DMS114 treated with DMSO at 0.1 percent for 48 hours (cell line): ENCODE measurements around the gene FAM90A26.
"Not testable (repeated sequence)": the region's sequence is repeated elsewhere in the genome, so short reads cannot be mapped to it uniquely, and the experiment has no call there.

Source experiments
- DNase-seq: peaks from one replicate; lab custom pipeline; 2025; ENCODE audit not compliant: unreplicated experiment; lab: John Stamatoyannopoulos, UW

The FAM90A26 gene, protein sequence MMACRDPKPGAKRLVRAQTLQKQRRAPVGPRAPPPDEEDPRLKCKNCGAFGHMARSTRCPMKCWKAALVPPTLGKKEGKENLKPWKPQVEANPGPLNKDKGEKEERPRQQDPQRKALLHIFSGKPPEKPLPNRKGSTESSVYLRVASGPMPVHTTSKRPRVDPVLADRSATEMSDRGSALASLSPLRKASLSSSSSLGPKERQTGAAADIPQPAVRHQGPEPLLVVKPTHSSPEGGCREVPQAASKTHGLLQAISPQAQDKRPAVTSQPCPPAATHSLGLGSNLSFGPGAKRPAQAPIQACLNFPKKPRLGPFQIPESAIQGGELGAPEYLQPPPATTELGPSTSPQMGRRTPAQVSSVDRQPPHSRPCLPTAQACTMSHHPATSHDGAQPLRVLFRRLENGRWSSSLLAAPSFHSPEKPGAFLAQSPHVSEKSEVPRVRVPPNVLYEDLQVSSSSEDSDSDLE

DNA sequence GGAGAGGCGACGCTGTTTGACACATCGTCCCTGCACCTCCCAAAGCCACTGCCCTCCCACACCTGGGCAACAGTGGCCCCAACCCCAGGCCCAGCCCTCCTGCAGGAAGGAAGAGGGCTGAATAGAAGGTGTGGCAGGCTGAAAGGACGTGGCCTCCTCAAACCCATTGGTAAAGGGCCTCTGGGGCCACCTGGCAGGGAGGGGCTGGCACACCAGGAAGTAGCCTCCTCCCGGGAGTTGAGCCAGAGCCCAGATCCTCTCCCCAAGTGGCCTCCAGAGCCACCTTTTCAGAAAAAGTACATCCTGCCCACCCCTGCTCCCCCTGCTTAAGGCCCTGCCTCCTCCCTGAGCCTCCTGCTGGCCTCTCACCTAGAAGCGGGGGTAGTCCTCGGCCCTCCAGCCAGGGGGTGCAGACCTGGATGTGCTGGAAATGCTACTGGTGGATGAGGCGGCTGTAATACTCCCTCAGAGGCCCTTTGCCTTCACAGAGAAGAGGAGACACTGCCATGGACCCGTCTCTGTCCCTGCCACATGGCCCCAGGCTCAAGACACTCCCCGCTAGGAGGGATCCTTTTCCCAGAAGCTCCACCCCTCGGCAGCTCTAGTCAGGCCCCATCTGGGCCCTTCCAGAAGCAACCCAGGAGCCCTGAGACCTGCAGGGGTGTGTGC lies at the start of gene FAM90A26:
Gene FAM90A26 (plus strand): TSS at position 619 of the 669 bp plus-strand sequence. CDS start 2,764 bp downstream, outside the sequence.
- DNase-seq: not testable (repeated sequence)

- DNase-seq: not testable (repeated sequence)
Observed at GRCh38 chr4:9122711-9123110, 47.5 kb upstream of the FAM90A26 start.

DNA sequence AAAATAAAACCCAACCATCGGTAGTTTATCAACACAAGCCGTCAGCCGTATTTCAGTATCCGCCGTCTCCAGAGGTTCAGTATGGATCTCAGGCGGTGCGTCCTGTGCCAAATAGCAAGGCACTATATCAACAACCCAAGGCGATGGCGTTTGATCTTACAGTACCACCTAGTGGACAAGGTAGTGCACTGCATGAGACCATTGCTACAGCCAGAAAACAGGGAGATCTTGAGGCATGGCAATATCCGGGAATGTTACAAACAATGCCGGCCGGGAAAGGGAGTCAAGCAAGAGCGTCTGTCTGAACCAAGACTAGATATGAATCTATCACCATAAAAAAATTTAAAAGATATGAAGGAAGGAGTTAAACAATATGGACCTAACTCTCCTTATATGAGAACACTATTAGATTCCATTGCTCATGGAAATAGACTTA lies 46.6 kb upstream of the FAM90A26 start:
- DNase-seq: peak; percentile 25

GRCh38 chr4:9125601-9126161 lies 44.5 kb upstream of the FAM90A26 start:
- peak; percentile 4 for DNase-seq

DNA sequence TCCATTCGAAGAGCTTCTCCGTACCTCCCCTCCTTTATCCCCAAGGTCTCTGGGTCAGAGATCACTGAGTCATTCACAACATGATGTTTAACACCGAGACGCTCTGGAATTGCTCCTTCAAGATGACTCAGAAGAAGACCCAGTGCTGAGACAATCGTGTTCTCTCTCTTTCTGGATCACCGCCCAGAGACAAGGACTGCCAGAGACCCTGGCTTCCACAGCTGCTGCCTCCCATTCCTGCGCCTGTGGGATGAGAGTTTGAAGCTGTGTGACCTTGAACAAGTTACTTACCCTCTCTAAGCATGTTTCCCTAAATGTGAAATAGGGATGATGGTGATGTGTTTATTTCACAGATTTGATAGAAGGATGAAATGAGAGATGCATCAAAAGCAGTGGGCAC lies 38.8 kb upstream of the FAM90A26 start:
- not testable (repeated sequence) for DNase-seq

GRCh38 chr4:9132849-9133248 lies 37.4 kb upstream of the FAM90A26 start:
- DNase-seq: not testable (repeated sequence)

GRCh38 chr4:9134011-9134410 lies 36.2 kb upstream of the FAM90A26 start:
- not testable (repeated sequence) for DNase-seq

GRCh38 chr4:9134556-9134955 lies 35.7 kb upstream of the FAM90A26 start:
- not testable (repeated sequence) for DNase-seq

- not testable (repeated sequence) for DNase-seq
Observed at GRCh38 chr4:9141050-9141449, 29.2 kb upstream of the FAM90A26 start.

DNA sequence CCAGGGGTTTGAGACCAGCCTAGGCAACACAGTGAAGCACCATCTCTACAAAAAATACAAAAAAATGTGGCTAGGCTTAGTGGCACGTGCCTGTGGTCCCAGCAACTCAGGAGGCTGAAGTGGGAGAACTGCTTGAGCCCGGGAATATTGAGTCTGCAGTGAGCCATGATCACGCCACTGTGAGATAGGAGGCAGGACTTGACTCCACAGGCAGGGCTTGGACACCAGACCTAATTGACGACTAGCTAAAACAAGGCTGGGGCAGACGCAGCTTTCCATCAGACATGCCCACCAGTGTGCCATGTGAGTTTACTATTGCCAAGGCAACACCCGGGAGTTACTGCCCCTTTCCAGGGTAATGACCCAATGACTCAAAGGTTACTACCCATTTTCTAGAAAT lies 27.4 kb upstream of the FAM90A26 start:
- DNase-seq: not testable (repeated sequence)

DNA sequence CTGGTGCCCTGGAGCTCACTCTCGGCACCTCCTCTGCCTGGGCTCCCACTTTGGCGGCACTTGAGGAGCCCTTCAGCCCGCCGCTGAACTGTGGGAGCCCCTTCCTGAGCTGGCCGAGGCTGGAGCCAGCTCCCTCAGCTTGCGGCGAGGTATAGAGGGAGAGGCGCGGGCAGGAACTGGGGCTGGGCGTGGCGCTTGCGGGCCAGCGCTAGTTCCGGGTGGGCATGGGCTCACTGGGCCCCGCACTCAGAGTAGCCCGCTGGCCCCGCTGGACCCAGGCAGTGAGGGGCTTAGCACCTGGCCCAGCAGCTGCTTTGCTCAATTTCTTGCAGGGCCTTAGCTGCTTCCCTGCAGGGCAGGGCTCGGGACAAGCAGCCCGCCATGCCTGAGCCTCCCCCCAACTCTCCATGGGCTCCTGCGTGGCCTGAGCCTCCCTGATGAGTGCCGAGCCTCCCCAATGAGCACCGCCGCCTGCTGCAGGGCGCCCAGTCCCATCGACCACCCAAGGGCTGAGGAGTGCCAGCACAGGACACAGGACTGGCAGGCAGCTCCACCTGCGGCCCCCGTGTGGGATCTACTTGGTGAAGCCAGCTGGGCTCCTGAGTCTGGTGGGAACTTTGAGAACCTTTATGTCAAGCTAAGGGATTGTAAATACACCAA lies 26.7 kb upstream of the FAM90A26 start:
- DNase-seq: no peak

GRCh38 chr4:9146967-9147366 lies 23.2 kb upstream of the FAM90A26 start:
- DNase-seq: no peak

DNA sequence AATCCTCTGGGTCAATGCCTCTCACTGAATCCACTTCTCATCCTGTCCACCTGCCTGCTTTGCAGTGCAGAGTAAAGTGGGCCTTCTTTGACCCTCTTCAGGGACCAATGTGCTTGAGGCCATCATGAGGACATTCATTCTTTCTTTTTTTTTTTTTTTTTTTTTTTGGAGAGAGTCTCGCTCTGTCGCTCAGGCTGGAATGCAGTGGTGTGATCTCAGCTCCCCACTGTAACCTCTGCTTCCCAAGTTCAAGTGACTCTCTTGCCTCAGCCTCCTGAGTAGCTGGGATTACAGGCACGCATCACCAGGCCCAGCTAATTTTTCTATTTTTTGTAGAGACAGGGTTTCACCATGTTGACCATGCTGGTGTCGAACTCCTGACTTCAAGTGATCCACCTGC lies 22.8 kb upstream of the FAM90A26 start:
- not testable (repeated sequence) for DNase-seq

GRCh38 chr4:9148611-9149409 lies 21.4 kb upstream of the FAM90A26 start:
- not testable (repeated sequence) for DNase-seq

GRCh38 chr4:9151809-9152179 lies 18.4 kb upstream of the FAM90A26 start:
- not testable (repeated sequence) for DNase-seq

DNA sequence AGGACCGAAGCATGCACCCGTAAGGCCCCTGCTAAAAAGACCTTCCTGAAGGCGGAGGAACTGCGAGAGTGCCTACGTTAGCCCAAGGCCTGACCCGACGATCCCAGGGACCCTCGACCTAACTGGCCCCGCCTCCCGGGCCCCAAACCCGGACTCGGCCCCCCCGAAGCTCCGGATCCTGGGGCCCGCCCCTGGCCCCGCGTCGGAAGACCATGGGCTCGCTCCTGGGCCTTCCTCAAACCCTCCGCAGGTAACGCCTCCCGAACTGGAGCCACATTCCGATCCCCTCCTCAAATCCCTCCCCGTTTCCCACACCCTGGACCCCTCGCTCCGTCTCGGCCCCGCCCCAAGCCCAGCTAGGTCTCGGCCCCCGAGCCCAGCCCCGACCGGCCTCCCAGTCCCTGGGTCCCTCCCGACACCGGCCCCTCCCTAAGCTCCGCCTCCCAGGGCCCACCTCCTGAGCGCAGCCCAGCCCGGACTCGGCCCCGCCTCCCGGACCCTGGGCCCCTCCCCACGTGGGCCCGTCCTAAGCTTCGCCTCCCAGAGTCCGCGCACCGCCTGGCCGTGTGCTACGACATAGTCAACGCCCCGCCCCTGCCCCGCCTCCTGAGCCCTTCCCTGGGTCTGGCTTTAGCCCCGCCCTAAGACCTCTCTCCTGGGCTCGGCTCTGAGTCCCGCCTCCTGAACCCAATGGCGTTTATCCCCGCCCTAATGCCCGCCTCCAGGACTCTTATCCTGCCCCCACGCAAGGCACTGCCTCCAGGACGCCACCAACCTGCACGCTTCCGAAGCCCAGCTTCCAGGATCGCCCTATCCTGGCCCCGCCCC lies 17.8 kb upstream of the FAM90A26 start:
- DNase-seq: peak; percentile 77

DNA sequence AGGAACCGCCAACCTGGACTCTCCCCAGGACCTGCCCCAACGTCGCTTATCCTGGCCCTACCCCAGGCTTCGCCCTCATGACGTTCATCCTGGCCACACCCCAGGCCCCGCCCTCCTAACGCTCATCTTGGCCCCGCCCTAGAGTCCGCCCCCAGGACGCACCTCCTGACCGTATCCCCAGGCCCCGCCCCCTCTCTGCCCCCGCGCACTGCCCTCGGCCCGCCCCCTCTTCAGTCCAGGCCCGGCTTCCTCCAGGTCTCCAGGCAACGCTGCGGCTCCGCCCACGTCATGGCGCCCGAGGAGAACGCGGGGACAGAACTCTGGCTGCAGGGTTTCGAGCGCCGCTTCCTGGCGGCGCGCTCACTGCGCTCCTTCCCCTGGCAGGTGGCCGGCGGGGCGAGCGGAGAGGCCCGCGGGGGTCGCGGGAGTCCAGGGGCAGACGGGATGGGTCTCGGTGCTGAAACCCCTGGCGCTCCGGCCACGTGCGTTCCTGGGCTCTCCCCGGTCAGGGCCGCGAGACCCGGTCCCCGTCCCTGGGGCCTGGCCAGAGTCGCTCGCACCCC lies 17.1 kb upstream of the FAM90A26 start:
- peak; percentile 81 for DNase-seq

- not testable (repeated sequence) for DNase-seq
Observed at GRCh38 chr4:9153571-9154157, 16.5 kb upstream of the FAM90A26 start.
